ENCODE measurements around the gene HOXA4.

The HOXA4 gene

DNA sequence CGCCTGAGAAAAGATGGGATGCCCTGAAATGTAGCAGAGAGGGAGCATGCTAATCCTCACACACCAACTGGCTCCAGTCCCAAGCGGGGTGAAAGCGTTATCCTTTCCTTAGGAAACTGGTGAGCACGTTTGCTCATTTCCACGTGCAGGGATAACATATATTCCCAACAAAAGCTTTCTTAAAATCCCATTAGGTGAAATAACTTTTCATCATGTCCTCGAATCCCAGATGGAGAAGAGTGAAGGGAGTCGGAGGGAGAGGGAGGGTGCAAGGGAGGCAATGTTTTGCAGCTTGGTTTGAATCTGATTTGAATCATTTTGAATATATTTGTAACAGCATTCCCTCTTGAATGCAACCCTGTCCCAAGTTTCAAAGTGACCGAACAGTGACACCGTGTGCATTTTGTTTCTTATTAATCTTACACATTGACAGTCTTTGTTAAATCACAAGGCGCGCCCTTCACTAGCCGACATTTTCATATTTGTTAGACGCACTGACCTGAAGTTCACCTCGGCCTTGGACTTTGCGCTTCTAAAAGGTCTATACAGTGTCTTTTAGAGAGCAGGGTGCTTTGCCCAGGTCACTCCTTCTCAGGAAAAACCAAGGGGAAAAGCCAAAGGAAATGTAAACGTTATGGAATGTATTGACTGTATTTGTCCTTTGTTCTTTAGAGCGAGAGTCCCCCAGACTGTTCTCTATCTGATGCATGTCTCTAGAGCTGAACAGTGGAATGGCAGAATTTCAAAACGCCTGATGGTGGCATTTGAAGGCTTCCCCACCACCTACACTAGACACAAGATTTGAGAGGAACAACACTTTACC, 3.1 kb upstream of the HOXA4 start:
- H3K27me3 ChIP-seq (ENCODE audit: insufficient read depth, poor library complexity, severe bottlenecking): peaks cover 3% of the 10 kb centered on the region
- no peak for DNase-seq (ENCODE audit: low read depth in 1 of 2, low spot score in 1 of 2)
- no peak for TF ChIP-seq CTCF (IDR thresholded peaks at IDR 0.05; ENCODE audit: insufficient read depth, low read length)
- no peak for TF ChIP-seq GABPA (IDR thresholded peaks at IDR 0.05; ENCODE audit: low read depth)
- TF ChIP-seq REST (IDR thresholded peaks at IDR 0.05; ENCODE audit: insufficient replicate concordance, low read depth): no peak
- TF ChIP-seq SPI1 (IDR thresholded peaks at IDR 0.05; ENCODE audit: borderline replicate concordance, low read depth): no peak
- no peak for TF ChIP-seq POLR2AphosphoS5 (IDR thresholded peaks at IDR 0.05; ENCODE audit: low read depth)
- no peak overlapping the region for H3K27ac ChIP-seq (replicated peaks)
- H3K4me3 ChIP-seq (replicated peaks; ENCODE audit: insufficient read depth, low read length): no peak overlapping the region

DNA sequence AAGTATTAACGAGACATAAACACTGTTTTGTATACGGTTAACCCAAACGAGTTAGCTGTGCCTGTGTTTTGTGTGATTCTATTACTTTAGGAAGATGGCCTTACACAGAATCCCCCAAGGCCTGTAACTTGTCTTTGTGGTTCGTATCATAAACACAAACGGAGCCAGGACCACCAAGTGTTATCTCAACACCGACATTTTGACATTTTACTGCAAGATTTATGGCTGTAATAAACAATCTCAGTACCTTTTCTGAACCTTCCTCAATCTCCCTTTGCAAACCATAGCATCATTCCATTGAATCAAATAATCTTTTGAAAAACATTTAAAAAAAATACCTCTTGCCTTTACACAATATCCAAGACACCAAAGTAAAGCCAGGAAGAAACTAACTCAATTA, 2.4 kb upstream of the HOXA4 start:
- Histone ChIP-seq H3K27ac (replicated peaks) (no peak overlapping the region), H3K27me3 (ENCODE audit: insufficient read depth, poor library complexity, severe bottlenecking) (peaks cover 3% of the 10 kb centered on the region), H3K4me3 (replicated peaks; ENCODE audit: insufficient read depth, low read length) (no peak overlapping the region)
- TF ChIP-seq GABPA (IDR thresholded peaks at IDR 0.05; ENCODE audit: low read depth): no peak
- TF ChIP-seq POLR2AphosphoS5 (IDR thresholded peaks at IDR 0.05; ENCODE audit: low read depth): no peak
- TF ChIP-seq REST (IDR thresholded peaks at IDR 0.05; ENCODE audit: insufficient replicate concordance, low read depth): no peak
- no peak for TF ChIP-seq CTCF (IDR thresholded peaks at IDR 0.05; ENCODE audit: insufficient read depth, low read length)
- no peak for TF ChIP-seq SPI1 (IDR thresholded peaks at IDR 0.05; ENCODE audit: borderline replicate concordance, low read depth)
- DNase-seq (ENCODE audit: low read depth in 1 of 2, low spot score in 1 of 2): no peak

GRCh38 chr7:27132214-27132613, 1.7 kb upstream of the HOXA4 start:
- TF ChIP-seq CTCF (IDR thresholded peaks at IDR 0.05; ENCODE audit: insufficient read depth, low read length) (no peak), GABPA (IDR thresholded peaks at IDR 0.05; ENCODE audit: low read depth) (no peak), POLR2AphosphoS5 (IDR thresholded peaks at IDR 0.05; ENCODE audit: low read depth) (no peak), REST (IDR thresholded peaks at IDR 0.05; ENCODE audit: insufficient replicate concordance, low read depth) (no peak), SPI1 (IDR thresholded peaks at IDR 0.05; ENCODE audit: borderline replicate concordance, low read depth) (no peak)
- H3K4me3 ChIP-seq (replicated peaks; ENCODE audit: insufficient read depth, low read length): no peak overlapping the region
- DNase-seq (ENCODE audit: low read depth in 1 of 2, low spot score in 1 of 2): no peak
- H3K27ac ChIP-seq (replicated peaks): no peak overlapping the region
- H3K27me3 ChIP-seq (ENCODE audit: insufficient read depth, poor library complexity, severe bottlenecking): no peaks in the 10 kb centered on the region

All from HL-60 (cell line).